ENCODE results near the gene VWA8. TPM values are rescaled to one million over a fixed set of nuclear protein-coding genes. Genes with fewer than 3 reads are reported as not detected.

Gene VWA8
- total and polyA plus RNA-seq, 2 experiments from 2014 or later: 6.3 to 24.6 TPM

DNA sequence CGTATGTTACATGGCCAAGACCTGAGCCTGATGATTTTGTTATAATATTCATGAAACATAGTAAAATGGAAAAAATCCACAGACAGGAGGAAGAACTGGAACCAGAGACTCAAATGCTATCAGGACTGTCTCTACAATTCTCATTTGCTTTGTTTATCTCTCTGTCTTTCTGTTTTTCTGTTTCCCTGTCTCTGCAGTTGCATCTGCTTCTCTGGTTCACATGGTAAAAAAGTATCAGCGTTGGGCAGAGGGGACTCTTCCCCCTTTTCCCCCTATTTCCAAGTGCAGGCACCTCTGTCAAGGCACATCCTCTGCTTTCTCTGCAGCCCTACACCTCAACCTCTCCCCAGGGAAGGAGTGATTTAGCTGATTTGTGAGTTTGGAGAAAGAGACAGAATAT is 41.2 kb upstream of the VWA8 start:
- peaks cover 2% of the 10 kb centered on the region for H3K27me3 Mint-ChIP-seq (ENCODE audit: insufficient read depth, low read depth, poor library complexity)
- no peaks in the 10 kb centered on the region for H3K9me2 ChIP-seq (ENCODE audit: insufficient read depth)
- ATAC-seq: no peak; the same call in 2 of the 3 replicates
- TF ChIP-seq STAT1 (IDR thresholded peaks at IDR 0.05; ENCODE audit: unreplicated experiment) (no peak), CREB1 (CRISPR knock-in tag; IDR thresholded peaks at IDR 0.05; ENCODE audit: low read depth) (no peak), ZNF114 (CRISPR knock-in tag; IDR thresholded peaks at IDR 0.05) (no peak), JUNB (IDR thresholded peaks at IDR 0.05; ENCODE audit: unreplicated experiment) (no peak), NANOG (IDR thresholded peaks at IDR 0.05; ENCODE audit: borderline replicate concordance) (no peak), EZH2 (IDR thresholded peaks at IDR 0.05; ENCODE audit: low read depth, unreplicated experiment) (no peak)
- TF ChIP-seq, protein P1, sequence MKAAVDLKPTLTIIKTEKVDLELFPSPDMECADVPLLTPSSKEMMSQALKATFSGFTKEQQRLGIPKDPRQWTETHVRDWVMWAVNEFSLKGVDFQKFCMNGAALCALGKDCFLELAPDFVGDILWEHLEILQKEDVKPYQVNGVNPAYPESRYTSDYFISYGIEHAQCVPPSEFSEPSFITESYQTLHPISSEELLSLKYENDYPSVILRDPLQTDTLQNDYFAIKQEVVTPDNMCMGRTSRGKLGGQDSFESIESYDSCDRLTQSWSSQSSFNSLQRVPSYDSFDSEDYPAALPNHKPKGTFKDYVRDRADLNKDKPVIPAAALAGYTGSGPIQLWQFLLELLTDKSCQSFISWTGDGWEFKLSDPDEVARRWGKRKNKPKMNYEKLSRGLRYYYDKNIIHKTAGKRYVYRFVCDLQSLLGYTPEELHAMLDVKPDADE (IDR thresholded peaks at IDR 0.05): no peak
- H3K4me3 ChIP-seq: no peak overlapping the region
- no peaks in the 10 kb centered on the region for H3K9me3 Mint-ChIP-seq
- no peaks in the 10 kb centered on the region for H3K27me3 ChIP-seq (ENCODE audit: insufficient read depth)
- H4K20me1 ChIP-seq (replicated peaks; ENCODE audit: insufficient read depth): no peaks in the 10 kb centered on the region
- H3F3A ChIP-seq (replicated peaks; ENCODE audit: low read depth): no peaks in the 10 kb centered on the region
- peaks cover 8% of the 10 kb centered on the region for H3K4me1 ChIP-seq (ENCODE audit: insufficient read depth)
- DNase-seq (ENCODE audit: low spot score): no peak
- H3K27ac Mint-ChIP-seq: no peak overlapping the region
- H2AFZ ChIP-seq: peak overlapping the region; percentile 90
- peak overlapping the region; percentile 41; the same call in 1 of the 2 replicates for H3K4me2 ChIP-seq
- no peaks in the 10 kb centered on the region for H3K36me3 Mint-ChIP-seq (ENCODE audit: low read depth)
- H3K4me1 Mint-ChIP-seq: peaks cover 20% of the 10 kb centered on the region
- no peaks in the 10 kb centered on the region for H3K79me2 ChIP-seq (replicated peaks; ENCODE audit: insufficient read depth)
- H3K4me3 Mint-ChIP-seq: no peak overlapping the region
- H3K36me3 ChIP-seq (ENCODE audit: insufficient read depth): no peaks in the 10 kb centered on the region
- H3K27ac ChIP-seq (ENCODE audit: low read depth): peak overlapping the region; percentile 48; the same call in 1 of the 2 replicates

DNA sequence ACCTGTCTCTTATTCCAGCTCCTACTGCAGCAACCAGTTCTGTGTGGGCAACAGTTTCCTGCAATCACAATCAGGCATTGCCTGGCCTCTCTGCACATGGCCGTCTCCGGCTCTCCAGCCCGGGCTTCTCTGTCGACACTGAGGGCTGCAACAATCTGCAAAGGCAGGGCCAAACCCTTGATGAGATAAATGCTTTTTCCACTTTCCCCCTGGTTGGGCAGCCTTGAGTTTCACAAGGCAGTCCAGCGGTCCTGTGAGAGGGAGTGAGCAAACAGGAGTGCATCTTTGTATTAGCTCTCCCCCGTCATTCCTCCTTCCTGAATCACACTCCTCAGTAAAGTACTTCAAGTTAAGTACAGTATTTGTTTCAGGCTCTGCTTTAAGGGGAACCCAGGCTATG is 40.7 kb upstream of the VWA8 start:
- Histone ChIP-seq H3K4me1 (ENCODE audit: insufficient read depth) (peaks cover 8% of the 10 kb centered on the region), H3K27ac (ENCODE audit: low read depth) (0 out of 2 replicates have a peak overlapping the region, but pooled peaks have one; percentile 10), H3K27me3 (ENCODE audit: insufficient read depth) (no peaks in the 10 kb centered on the region), H3K4me3 (no peak overlapping the region), H4K20me1 (replicated peaks; ENCODE audit: insufficient read depth) (no peaks in the 10 kb centered on the region), H2AFZ (peak overlapping the region; percentile 90), H3K79me2 (replicated peaks; ENCODE audit: insufficient read depth) (no peaks in the 10 kb centered on the region), H3K9me2 (ENCODE audit: insufficient read depth) (no peaks in the 10 kb centered on the region), H3K4me2 (peak overlapping the region; percentile 41), H3F3A (replicated peaks; ENCODE audit: low read depth) (no peaks in the 10 kb centered on the region), H3K36me3 (ENCODE audit: insufficient read depth) (no peaks in the 10 kb centered on the region)
- Mint-ChIP-seq H3K27me3 (ENCODE audit: insufficient read depth, low read depth, poor library complexity) (peaks cover 2% of the 10 kb centered on the region), H3K9me3 (no peaks in the 10 kb centered on the region), H3K36me3 (ENCODE audit: low read depth) (no peaks in the 10 kb centered on the region), H3K4me3 (no peak overlapping the region), H3K4me1 (peaks cover 20% of the 10 kb centered on the region), H3K27ac (peak overlapping the region; percentile 86; the same call in 1 of the 2 replicates)
- ATAC-seq (peak; percentile 79), DNase-seq (ENCODE audit: low spot score) (peak; percentile 28)
- TF ChIP-seq, protein P2, sequence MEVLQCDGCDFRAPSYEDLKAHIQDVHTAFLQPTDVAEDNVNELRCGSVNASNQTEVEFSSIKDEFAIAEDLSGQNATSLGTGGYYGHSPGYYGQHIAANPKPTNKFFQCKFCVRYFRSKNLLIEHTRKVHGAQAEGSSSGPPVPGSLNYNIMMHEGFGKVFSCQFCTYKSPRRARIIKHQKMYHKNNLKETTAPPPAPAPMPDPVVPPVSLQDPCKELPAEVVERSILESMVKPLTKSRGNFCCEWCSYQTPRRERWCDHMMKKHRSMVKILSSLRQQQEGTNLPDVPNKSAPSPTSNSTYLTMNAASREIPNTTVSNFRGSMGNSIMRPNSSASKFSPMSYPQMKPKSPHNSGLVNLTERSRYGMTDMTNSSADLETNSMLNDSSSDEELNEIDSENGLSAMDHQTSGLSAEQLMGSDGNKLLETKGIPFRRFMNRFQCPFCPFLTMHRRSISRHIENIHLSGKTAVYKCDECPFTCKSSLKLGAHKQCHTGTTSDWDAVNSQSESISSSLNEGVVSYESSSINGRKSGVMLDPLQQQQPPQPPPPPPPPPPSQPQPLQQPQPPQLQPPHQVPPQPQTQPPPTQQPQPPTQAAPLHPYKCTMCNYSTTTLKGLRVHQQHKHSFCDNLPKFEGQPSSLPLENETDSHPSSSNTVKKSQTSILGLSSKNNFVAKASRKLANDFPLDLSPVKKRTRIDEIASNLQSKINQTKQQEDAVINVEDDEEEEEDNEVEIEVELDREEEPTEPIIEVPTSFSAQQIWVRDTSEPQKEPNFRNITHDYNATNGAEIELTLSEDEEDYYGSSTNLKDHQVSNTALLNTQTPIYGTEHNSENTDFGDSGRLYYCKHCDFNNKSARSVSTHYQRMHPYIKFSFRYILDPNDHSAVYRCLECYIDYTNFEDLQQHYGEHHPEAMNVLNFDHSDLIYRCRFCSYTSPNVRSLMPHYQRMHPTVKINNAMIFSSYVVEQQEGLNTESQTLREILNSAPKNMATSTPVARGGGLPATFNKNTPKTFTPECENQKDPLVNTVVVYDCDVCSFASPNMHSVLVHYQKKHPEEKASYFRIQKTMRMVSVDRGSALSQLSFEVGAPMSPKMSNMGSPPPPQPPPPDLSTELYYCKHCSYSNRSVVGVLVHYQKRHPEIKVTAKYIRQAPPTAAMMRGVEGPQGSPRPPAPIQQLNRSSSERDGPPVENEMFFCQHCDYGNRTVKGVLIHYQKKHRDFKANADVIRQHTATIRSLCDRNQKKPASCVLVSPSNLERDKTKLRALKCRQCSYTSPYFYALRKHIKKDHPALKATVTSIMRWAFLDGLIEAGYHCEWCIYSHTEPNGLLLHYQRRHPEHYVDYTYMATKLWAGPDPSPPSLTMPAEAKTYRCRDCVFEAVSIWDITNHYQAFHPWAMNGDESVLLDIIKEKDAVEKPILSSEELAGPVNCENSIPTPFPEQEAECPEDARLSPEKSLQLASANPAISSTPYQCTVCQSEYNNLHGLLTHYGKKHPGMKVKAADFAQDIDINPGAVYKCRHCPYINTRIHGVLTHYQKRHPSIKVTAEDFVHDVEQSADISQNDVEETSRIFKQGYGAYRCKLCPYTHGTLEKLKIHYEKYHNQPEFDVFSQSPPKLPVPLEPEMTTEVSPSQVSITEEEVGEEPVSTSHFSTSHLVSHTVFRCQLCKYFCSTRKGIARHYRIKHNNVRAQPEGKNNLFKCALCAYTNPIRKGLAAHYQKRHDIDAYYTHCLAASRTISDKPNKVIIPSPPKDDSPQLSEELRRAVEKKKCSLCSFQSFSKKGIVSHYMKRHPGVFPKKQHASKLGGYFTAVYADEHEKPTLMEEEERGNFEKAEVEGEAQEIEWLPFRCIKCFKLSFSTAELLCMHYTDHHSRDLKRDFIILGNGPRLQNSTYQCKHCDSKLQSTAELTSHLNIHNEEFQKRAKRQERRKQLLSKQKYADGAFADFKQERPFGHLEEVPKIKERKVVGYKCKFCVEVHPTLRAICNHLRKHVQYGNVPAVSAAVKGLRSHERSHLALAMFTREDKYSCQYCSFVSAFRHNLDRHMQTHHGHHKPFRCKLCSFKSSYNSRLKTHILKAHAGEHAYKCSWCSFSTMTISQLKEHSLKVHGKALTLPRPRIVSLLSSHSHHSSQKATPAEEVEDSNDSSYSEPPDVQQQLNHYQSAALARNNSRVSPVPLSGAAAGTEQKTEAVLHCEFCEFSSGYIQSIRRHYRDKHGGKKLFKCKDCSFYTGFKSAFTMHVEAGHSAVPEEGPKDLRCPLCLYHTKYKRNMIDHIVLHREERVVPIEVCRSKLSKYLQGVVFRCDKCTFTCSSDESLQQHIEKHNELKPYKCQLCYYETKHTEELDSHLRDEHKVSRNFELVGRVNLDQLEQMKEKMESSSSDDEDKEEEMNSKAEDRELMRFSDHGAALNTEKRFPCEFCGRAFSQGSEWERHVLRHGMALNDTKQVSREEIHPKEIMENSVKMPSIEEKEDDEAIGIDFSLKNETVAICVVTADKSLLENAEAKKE (CRISPR knock-in tag; IDR thresholded peaks at IDR 0.05): no peak
- TF ChIP-seq EZH2phosphoT487 (IDR thresholded peaks at IDR 0.05; ENCODE audit: unreplicated experiment): no peak
- TF ChIP-seq EZH2 (IDR thresholded peaks at IDR 0.05; ENCODE audit: low read depth, unreplicated experiment): no peak
- TF ChIP-seq, protein P3, sequence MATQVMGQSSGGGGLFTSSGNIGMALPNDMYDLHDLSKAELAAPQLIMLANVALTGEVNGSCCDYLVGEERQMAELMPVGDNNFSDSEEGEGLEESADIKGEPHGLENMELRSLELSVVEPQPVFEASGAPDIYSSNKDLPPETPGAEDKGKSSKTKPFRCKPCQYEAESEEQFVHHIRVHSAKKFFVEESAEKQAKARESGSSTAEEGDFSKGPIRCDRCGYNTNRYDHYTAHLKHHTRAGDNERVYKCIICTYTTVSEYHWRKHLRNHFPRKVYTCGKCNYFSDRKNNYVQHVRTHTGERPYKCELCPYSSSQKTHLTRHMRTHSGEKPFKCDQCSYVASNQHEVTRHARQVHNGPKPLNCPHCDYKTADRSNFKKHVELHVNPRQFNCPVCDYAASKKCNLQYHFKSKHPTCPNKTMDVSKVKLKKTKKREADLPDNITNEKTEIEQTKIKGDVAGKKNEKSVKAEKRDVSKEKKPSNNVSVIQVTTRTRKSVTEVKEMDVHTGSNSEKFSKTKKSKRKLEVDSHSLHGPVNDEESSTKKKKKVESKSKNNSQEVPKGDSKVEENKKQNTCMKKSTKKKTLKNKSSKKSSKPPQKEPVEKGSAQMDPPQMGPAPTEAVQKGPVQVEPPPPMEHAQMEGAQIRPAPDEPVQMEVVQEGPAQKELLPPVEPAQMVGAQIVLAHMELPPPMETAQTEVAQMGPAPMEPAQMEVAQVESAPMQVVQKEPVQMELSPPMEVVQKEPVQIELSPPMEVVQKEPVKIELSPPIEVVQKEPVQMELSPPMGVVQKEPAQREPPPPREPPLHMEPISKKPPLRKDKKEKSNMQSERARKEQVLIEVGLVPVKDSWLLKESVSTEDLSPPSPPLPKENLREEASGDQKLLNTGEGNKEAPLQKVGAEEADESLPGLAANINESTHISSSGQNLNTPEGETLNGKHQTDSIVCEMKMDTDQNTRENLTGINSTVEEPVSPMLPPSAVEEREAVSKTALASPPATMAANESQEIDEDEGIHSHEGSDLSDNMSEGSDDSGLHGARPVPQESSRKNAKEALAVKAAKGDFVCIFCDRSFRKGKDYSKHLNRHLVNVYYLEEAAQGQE (IDR thresholded peaks at IDR 0.05; ENCODE audit: unreplicated experiment): no peak
- TF ChIP-seq ZNF331 (CRISPR knock-in tag; IDR thresholded peaks at IDR 0.05; ENCODE audit: low read depth): no peak
- TF ChIP-seq STAT1 (IDR thresholded peaks at IDR 0.05; ENCODE audit: unreplicated experiment): no peak
- no peak for TF ChIP-seq JUNB (IDR thresholded peaks at IDR 0.05; ENCODE audit: unreplicated experiment)

Measured in GM23338 (cell line).